GM19467 (cell line): ENCODE results near the gene XG.
"Not testable (repeated sequence)": the region's sequence is repeated elsewhere in the genome, so short reads cannot be mapped to it uniquely, and the experiment has no call there.

Experiments used
- ATAC-seq: cut with Tn5 transposase; IDR thresholded peaks from one replicate; pipeline ENCODE4 v1.9.1; 2021; ENCODE audit warnings: mild to moderate bottlenecking, moderate library complexity; ENCODE audit not compliant: unreplicated experiment

The XG gene

DNA sequence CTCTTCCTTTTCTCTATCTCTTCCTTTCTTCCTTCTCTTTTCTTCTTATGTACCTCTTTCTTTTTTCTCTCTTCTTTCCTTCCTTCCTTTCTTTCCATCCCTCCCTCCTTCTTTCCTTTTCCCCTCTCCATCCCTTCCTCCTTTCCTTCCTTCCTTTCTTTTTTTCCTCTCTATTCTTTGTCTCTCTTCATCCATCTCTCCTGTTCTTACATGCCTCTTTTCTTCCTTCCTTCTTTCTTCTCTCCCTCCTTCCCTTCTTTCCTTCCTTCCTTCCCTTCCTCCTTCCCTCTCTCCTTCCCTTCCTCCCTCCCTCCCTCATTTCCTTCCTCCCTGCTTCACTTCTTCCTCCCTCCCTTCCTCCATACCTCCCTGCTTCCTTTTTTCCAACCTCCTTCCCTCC lies 19.2 kb upstream of the XG start:
- ATAC-seq: no peak

DNA sequence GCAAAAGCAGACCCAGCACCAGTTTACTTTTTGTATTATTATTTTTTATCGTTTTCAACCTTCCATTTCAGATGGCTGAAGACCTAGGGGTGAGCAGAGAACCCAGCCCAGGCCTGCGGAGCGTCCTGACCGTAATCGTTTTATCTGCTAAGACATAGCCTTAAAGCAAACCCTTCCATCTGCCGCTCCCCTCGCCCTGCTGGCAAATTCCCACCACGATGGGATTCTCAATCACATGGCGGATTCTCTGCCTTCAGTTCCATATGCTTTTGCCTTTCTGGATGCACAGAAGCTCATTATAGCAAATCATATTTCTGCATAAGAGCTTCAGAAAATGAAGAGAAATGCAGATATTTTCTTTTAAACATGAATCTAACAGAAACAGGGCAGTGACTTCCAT lies 18.6 kb upstream of the XG start:
- no peak for ATAC-seq

DNA sequence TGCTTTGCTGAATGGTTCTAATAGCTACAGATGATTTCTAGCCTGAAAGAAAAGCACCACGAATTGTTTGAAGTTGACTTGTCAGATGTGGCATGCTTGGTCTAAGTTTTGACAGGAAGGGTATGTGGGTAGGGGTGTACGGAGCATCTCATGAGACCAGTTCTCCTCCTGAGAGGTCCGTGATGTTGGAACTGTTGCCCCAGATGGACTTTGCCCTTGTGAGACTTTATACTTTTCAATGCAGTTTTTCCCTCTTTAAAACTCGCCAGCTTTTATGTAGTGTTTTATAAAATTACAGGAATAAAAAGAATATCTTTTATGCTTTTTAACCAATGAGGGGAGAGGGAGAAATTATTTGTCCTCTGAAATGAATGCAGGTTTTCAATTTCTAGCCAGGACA lies 16.6 kb upstream of the XG start:
- ATAC-seq: no peak

DNA sequence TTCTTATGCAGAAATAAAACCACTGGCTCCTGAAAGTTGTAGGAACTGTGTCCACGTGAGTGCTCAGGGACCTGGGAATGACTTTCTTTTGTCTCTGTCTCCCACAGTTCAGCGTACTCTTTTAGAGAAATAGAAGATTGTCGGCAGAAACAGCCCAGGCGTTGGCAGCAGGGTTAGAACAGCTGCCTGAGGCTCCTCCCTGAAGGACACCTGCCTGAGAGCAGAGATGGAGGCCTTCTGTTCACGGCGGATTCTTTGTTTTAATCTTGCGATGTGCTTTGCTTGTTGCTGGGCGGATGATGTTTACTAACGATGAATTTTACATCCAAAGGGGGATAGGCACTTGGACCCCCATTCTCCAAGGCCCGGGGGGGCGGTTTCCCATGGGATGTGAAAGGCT lies 11.2 kb upstream of the XG start:
- no peak for ATAC-seq

DNA sequence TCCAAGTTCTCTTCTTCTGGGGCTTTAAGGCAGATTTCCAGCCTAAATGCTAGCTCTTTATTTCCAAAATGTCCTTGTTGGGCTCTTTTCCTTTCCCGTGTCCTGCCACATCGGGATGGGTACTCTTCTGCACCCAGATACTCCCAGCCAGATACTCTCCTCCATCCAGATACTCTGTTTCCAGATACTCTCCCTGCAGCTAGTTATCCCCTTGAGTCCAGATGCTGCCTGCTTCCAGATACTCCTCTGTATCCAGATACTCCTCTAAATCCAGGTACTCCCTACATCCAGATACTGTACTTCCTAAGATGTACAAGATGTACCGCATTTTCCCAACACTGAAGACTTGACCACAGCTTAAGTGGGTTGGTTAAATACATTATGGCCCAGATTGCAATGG lies 10.5 kb upstream of the XG start:
- ATAC-seq: no peak

DNA sequence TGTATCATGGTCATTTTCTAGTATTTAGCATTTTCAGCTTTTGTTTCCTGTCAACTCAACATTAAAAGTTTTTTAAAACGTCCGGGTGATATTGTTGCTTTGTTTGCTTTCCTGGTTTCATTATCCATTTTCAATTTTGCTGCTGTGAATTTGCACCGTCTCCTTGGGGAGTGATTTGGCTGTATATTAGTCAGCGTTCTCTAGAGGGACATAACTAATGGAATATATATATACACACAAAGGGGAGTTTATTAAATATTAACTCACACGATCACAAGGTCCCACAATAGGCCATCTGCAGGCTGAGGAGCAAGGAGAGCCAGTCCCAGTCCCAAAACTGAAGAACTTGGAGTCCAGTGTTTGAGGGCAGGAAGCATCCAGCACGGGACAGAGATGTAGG lies 5.6 kb upstream of the XG start:
- not testable (repeated sequence) for ATAC-seq

DNA sequence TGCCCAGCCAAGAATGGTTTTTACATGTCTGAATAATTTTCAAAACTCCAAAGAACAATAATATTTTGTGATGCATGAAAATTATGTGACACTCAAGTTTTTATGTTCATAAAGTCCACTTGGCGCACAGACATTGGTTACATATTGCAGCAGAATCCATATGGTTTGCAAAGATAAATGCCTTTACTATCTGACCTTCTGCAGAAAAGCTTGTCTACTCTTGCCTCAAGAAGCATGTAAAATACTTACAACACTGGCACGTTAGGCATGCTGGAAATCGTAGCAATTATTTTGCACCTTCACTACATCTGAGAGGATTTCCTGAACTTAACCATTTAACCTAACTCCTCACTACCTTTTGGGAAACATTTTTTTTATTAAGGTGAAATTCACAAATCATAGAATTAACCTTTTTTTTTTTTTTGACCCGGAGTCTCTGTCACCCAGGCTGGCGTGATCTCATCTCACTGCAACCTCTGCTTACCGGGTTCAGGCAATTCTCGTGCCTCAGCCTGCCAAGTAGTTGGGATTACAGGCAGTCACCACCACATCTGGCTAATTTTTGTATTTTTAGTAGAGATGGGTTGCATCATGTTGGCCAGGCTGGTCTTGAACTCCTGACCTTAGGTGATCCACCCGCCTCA lies 3.5 kb upstream of the XG start:
- no peak for ATAC-seq

DNA sequence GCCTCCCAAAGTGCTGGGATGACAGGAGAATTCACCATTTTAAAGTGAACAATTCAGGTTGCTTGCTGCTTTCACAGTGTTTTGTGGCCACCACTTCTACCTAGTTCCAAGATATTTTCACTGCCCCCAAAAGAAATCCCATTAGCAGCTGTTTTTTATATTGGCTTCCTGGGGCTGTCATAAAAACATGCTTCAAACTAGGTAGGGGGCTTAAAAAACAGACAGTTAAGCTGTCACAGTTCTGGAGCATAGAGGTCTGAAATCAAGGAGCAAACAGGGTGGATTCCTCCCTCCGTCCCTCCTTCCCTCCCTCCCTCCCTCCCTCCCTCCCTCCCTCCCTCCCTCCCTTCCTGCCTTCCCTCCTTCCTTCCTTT lies 3.0 kb upstream of the XG start:
- ATAC-seq: no peak

DNA sequence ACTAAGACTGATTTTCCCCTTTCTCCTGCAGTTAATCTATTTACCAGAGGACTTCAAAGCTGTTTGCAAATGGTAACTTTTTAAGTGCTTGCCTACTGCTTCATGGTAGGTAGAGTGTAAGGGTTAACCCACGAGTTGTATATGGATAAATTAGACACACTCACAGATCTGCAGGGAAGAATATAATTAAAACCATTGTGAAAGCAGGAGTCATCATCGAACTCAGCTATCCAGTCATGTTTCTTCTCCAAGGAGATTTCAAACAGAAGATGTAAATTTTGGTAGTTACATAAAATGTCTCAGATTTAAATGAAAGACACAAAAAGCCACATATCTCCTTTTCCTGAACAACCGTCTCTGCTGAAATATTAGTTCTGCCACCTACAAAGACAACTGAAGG lies 549 bp upstream of the XG start:
- ATAC-seq: no peak

DNA sequence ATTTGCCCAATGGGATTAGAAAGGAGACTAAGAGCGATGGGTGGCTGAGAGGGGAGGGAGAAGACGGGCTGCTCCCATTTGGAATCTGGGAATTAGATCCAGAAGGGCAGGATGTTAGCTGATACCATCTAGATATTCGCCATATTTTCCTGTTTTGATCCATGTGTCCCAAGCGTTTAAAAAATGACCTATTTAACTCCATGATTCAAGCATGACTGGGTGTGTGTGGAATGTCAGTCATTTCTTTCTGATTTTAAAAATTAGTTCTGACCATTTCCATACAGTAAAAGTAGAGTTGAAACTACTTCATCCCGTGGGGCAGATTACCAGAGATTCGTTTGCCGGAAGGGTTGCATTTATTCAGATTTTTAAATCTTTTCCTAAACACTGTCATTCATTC lies 601 bp downstream of the XG start:
- ATAC-seq: not testable (repeated sequence)

DNA sequence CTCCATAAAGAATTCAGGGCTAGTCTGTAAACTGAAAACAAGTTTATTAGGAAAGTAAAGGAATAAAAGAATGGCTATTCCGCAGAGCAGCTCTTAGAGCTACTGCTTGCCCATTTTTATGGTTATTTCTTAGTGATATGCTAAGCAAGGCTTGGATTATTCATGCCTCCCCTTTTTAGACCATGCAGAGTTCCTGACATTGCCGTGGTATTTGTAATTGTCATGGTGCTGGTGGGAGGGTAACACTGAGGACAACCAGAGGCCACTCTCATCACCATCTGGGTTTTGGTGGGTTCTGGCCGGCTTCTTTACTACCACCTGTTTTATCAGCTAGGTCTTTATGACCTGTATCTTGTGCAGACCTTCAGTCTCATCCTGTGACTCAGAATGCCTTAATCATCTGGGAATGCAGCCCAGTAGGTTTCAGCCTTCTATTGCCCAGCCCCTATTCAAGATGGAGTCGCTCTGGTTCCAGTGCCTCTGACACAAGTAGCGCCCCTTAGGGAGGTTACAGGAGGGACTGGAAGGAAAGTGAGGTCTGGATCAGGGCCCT lies 3.4 kb downstream of the XG start:
- ATAC-seq: not testable (repeated sequence)

DNA sequence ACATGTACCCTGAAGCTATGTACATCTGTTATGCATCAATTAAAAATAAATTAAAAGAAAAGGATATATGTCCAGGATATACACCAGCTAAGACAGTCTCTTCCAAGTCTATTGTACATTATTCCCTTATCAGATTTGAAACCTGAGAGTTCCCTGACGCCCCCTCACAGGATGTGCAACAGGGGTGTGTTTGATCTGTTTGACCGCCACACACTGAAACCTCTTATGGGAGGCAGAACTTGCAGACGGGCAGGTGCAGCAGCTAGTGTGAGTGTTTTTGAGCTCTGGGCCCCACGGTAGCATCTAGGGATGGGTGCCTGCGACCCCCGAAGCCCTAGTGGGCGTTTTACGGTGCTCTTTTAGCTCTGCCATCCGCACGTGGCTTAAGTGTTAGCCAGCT lies 4.7 kb downstream of the XG start:
- ATAC-seq: no peak

DNA sequence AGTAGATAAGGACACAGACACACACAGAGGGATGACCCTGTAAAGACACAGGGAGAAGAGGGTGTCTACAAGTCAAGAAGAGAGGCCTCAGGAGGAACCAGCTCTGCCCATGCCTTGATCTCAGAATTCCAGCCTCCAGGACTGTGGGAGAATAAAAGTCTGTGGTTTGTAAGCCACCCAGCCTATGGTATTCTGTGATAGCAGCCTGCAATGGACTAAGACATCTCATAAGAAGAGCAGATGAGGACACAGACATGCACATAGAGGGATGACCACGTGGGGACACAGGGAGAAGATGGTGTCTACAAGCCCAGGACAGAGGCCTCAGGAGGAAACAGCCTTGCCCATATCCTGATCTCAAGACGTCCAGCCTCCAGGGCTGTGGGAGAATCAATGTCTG lies 9.4 kb downstream of the XG start:
- ATAC-seq: no peak

DNA sequence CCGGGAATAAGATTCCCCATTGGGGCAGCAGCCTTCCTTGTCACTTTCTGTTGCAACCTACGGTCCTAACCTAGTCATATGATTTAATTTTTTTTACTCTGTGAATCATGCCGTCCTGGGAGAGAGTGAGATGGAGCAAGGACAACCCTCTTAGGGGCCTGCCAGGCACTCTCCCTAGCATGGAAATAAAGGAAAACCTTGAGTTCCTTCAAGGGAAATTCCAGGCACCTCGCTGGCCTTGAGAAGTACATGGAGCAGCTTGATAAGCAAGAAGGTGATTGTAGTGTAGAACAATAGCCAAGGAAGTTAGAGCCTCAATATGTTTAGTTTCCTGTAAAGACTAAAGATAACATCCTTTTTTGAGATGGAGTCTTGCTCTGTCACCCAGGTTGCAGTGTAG lies 10.8 kb downstream of the XG start:
- ATAC-seq: not testable (repeated sequence)

DNA sequence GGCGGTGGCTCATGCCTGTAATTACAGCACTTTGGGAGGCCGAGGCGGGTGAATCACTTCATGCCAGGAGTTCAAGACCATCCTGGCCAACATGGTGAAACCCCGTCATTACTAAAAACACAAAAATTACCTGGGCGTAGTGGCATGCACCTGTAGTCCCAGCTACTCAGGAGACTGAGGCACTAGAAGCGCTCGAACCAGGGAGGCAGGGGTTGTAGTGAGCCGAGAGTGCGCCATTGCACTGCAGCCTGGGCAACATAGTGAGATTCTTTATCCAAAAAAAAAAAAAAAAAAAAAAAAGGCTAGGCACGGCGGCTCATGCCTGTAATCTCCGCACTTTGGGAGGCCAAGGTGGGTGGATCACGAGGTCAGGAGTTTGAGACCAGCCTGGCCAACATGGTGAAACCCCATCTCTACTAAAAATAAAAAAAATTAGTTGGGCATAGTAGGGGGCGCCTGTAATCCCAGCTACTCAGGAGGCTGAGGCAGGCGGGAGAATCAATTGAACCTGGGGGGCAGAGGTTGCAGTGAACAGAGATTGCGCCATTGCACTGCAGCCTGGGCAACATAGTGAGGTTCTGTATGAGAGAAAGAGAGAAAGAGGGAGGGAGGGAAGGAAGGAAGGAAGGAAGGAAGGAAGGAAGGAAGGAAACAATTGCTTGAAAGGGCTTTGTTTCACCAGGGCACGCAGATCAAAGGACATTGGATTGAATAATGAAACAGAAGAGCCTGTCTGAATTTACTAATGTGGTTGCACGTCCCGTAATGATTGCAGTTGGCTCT lies 13.1 kb downstream of the XG start:
- ATAC-seq: not testable (repeated sequence)

DNA sequence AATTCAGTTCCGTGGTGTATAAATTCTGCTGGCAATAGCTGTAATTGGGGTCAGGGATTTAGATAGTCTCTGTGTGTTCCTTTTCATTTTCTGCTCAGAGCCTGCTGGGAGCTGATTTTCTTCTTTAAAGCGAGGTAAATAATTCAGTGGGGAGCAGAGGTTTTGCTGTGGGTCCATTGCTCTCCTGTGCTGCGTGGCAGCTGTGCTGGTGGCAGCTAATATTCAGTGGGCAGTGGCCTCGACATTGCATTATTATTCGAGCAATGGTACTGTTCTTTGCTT lies 13.7 kb downstream of the XG start:
- no peak for ATAC-seq

DNA sequence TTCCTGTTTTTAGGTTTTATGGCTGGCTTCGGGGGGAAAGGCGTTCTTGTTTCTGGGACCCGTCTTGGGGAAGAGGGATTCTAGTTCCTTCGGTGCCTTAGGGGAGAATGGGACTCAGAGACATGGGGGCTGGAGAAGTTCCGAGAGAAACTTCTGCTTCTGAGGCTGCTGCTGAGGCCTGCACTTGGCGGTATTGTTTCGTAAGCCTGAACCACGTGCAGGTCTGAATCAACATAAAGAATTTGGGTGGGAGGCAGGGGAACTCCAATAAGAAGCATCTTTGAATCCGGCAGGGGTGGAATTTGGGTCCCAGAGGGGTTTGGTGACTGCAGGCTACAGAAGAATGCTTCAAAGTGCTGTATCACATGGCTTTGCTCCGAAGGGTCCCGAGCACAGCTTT lies 15.1 kb downstream of the XG start:
- no peak for ATAC-seq

DNA sequence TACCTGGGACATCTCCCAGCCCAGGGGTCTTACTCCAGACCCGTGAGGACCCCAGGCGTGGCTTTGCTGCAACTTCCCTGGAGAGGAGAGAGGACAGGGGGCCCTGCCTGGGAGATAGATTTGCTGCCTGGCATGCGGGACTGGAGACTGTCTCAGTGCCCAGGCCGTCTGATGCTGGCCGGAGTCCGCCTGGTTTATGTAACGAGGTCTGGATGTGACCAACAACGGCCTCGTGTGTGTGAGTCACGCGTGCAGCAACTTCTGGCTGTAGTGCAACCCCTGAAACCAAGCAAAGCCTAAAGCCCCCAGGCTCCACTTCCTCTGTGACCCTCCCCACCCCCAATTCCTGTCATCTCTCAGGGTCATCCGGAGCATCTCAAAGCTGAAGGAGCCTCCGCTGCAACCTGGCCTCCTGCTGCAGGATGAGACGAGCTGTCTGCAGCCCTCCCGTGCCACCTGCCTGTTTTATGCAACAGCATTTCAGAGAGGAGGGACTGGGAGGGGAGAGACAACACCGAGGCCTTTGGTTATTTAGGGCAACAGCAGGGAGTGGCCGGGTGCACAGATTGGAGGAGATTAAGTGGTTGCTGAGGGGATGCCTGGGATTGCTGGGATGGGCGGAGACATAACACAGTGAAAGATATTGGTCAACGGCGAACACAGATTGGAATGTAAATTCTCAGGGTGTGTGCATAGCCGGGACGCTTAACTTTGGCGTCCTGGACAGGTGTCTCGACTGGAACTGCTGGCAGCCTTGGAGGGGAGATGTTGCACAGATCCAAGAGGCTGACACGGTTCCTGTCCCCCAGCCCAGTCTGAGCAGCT lies 16.0 kb downstream of the XG start:
- no peak for ATAC-seq

DNA sequence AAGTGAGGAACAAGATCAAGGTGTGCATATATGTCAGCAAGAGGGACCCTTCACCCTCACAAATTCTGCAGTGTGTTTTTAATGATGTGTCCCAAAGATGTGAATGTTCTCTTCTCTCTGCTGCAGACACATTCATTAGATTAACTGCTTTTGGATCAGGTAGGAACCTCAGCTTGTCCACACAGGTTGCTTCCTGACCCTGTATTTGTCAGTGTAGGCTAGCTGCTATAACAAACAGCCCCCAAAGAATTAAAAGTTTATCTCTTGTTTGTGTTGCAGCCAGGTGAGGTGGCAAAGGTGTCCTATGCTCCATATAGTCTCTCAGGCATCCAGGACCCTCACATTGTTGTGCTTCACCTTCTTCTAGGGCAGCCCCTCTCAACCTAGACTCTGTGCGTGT lies 17.8 kb downstream of the XG start:
- no peak for ATAC-seq

DNA sequence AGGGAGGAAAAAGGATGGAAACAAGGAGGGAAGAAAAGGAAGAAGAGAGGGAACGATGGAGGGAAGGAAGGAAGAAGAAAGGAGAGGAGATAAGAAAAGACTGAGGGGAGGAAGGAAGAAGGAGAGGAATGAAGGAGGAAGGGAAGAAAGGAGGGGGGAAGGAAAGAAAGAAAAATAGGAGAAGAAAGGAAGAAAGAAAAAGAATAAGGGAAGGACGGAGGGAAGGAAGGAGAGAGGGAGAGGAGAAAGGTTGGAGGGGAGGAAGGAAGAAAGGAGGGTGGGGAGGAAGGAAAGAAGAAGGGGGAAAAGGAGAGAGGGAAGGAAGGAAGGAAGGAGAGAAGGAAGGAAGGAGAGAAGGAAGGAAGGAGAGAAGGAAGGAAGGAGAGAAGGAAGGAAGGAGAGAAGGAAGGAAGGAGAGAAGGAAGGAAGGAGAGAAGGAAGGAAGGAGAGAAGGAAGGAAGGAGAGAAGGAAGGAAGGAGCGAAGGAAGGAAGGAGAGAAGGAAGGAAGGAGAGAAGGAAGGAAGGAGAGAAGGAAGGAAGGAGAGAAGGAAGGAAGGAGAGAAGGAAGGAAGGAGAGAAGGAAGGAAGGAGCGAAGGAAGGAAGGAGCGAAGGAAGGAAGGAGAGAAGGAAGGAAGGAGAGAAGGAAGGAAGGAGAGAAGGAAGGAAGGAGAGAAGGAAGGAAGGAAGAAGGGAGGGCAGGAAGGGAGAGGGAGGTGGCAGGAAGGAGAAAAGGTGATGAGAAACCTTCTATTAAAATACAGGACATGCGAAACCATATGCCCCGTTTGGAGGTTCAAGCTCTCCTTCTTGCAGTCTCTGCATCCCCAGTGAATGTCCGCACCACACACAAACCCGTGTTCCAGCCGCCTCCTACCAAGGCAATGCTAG lies 21.6 kb downstream of the XG start:
- ATAC-seq: not testable (repeated sequence)

DNA sequence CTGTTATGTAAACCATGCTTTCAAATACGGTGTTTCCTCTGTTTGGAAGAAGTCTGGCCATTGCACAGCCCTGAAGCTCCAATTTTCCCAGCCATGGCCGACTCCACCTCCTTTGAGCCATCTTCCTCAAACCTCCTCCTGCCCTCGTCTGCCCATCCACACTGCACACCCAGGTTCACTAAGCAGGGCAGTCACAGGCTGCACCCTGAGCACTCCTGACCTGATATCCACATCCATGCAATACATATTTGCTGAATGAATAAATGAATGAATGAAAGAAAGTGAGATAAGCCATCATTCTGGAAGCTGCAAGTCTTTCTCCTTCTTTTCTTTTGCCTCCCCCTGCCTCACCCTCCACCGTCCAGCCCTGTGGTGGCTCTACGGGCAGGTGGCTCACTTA lies 22.2 kb downstream of the XG start:
- ATAC-seq: no peak
